GM19324 (cell line): ENCODE results near the gene CHD1L.
"Not testable (repeated sequence)": the region's sequence is repeated elsewhere in the genome, so short reads cannot be mapped to it uniquely, and the experiment has no call there.

Experiments
- ATAC-seq: cut with Tn5 transposase; IDR thresholded peaks from one replicate; pipeline ENCODE4 v1.9.1; 2021; ENCODE audit warnings: mild to moderate bottlenecking, moderate library complexity; ENCODE audit not compliant: unreplicated experiment, low FRiP score

CHD1L gene

DNA sequence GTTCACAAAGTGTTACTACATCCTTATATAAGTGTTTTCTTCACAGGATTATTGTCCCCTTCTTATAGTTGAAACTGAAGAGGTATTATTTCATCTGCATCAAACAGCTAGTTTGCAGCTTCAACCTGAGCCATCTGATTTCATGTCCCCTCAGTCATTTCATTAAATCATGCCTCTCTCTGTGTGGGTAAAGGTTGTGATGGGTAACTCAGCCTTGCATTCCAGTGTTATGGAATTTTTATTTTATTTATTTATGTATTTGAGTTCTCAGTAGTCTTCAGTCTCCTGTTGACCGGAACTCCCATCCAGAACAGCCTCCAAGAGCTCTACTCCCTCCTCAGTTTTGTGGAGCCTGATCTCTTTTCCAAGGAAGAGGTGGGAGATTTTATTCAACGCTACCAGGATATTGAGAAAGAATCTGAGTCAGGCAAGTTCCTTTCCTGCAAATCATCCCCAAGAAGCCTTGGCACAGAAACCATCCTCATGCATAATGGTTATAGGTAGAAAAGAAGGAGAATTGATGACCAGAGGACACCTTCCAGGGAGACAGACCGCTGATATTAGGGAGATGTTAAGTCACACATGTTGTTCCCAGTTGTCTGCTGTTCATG lies 21.8 kb downstream of the CHD1L start:
- no peak for ATAC-seq

- ATAC-seq = no peak
Measured at GRCh38 chr1:147266381-147266780, 23.9 kb downstream of the CHD1L start.

DNA sequence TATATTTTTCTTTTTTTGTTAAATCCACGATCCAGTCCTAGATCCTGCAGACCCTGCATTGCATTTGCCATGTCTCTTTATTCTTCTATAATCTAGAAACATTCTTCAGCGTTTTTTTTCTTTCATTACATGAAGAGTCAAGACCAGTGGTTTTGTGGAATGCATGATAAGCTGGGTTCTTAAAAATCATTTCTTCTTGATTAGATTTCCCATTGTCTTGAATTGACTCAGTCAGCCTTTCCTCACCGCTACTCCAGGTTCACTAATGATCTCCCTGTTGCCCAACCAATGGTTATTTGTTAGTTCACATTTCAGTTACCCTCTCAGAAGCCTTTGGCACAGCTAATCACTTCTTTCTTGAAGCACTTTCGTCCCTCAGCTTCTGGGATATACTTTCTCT lies 25.2 kb downstream of the CHD1L start:
- no peak for ATAC-seq

- no peak for ATAC-seq
Measured at GRCh38 chr1:147270721-147271120, 28.2 kb downstream of the CHD1L start.

- ATAC-seq = no peak
Measured at GRCh38 chr1:147272042-147272441, 29.6 kb downstream of the CHD1L start.

DNA sequence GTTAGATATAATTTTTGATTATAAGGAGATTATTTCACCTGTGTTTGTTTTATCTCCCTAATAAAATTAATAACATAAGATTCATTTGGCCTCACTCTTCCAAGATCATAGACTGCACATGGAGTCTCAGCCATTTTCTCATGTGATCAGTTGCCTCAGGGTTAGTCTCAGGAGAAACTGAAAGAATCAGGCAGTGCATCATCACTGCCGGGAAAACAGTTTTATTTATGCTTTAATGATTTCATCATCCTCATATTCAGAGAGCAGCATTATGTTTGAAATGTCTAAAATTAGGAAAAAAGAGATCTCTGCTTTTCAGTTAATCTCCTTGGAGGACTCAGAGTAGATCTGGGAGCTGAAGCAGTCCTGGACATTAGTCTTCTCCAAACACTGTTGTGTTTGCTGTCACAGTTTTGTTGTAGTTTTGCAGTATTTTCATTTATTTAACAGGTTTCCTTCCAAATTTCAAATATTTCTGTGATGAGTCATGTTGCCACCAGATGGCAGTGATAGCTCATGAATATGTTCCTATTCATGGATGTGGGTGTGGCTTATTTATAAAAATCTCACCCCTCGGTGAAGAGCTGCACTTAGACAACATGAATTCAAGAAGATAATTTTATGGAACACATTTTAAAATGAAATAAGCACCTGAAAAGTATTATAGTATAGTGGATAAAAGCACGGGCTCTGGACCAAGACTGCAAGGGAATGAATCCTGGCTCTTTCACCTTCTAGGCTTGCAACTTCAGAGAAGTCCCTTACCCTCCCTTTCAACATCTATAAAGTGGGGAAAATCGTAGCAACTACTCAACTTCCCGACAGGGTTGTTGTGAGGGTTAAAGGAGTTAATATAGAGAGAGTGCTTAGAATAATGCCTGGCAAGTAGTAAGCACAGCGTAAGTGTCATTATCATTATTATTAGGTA lies 31.2 kb downstream of the CHD1L start:
- no peak for ATAC-seq

DNA sequence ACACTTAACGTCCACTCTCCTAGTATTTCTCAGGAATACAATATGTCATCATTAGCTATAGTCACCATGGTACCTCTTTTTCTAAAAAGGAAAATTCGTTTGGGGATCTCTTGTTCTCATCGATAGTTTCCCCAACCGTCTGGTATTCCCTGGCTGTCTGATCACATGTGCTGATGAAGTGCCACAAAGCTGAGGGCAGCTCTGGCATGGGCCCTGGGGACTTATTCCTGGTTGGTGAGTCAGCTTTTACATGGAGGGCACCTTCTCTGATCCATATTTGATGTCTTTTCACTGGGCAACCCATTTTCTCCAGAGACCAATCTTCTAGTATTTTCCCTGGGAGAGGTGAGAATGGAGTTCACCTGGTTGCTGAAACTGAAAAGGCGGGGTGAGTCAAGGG lies 39.5 kb downstream of the CHD1L start:
- no peak for ATAC-seq

- ATAC-seq = no peak
Measured at GRCh38 chr1:147283011-147283410, 40.5 kb downstream of the CHD1L start.

- ATAC-seq = no peak
Measured at GRCh38 chr1:147287133-147287865, 44.8 kb downstream of the CHD1L start.

GRCh38 chr1:147292012-147292411 lies 49.5 kb downstream of the CHD1L start:
- no peak for ATAC-seq

DNA sequence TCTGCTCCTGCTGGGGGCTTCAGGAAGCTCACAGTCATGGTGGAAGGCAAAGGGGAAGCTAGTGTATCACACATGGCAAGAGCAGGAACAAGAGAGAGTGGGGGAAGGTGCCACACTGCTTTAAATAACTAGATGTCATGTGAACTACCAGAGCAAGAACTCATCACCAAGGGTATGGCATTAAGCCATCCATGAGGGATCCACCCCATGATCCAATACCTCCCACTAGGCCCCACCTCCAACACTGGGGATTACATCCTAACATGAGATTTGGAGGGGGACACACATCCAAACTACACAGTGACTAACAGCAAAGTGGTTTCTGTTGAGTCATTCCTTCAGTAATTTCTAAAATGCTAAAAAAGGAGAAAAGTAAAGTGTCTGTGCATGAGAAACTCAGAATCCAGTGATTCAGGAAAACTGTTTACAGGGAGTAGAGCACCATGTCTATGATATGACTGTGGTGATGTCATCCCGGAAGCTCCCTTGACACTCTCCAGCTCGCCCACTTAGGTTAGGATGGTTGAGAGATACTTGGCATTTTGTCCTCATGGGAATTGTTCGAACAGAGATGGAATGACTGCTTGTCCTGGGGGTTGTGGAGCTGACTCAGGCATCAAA lies 50.3 kb downstream of the CHD1L start:
- ATAC-seq = no peak

DNA sequence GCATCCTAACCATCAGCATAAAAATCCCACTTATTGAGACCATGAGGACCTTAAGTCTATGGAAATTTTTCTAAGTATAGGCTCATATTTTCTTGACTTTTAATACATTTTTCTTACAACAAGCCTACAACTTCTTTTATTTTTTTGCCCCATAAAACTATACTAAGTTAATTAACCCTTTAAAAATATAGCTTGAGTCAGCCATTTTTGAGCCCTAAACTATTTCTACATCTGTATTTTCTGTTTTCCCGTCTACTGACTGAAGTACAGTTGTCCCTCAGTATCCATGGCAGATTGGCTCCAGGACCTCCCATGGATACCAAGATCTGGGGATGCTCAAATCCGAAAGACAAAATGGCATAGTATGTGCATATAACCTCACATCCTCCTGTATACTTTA lies 55.0 kb downstream of the CHD1L start:
- ATAC-seq = no peak

DNA sequence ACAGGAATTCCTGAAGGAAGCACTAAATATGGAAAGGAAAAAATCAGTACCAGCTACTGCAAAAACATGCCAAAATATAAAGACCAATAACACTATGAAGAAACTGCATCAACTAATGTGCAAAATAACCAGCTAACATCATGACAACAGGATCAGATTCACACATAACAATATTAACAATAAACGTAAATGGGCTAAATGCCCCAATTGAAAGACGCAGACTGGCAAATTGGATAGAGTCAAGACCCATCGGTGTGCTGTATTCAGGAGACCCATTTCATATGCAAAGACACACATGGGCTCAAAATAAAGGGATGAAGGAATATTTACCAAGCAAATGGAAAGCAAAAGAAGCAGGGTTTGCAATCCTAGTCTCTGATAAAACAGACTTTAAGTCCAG lies 63.3 kb downstream of the CHD1L start:
- ATAC-seq = not testable (repeated sequence)

DNA sequence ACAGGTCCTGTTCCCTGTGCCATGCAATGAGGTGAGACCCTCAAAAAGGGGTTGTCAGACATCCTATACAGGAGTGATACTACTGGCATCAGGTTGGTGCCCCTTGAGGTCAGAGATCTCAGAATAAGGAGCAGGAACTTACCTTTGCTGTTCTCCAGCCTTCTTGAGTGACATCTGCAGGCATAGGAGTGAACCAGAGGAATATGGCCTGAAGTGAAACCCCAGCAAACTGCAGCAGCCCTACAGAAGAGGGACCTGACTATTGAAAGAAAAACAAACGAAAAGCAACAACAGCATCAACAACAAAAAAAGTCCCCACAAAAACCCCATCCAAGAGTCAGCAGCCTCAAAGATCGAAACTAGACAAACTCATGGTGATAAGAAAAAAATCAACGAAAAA lies 74.5 kb downstream of the CHD1L start:
- ATAC-seq = no peak

DNA sequence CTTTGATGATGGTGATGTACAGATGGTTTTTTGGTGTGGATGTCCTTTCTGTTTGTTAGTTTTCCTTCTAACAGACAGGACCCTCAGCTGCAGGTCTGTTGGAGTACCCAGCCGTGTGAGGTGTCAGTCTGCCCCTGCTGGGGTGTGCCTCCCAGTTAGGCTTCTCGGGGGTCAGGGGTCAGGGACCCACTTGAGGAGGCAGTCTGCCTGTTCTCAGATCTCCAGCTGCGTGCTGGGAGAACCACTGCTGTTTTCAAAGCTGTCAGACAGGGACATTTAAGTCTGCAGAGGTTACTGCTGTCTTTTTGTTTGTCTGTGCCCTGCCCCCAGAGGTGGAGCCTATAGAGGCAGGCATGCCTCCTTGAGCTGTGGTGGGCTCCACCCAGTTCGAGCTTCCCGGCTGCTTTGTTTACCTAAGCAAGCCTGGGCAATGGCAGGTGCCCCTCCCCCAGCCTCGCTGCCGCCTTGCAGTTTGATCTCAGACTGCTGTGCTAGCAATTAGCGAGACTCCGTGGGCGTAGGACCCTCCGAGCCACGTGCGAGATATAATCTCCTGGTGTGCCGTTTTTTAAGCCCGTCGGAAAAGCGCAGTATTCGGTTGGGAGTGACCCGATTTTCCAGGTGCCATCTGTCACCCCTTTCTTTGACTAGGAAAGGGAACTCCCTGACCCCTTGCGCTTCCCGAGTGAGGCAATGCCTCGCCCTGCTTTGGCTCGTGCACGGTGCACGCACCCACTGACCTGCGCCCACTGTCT lies 84.6 kb downstream of the CHD1L start:
- ATAC-seq = not testable (repeated sequence)

DNA sequence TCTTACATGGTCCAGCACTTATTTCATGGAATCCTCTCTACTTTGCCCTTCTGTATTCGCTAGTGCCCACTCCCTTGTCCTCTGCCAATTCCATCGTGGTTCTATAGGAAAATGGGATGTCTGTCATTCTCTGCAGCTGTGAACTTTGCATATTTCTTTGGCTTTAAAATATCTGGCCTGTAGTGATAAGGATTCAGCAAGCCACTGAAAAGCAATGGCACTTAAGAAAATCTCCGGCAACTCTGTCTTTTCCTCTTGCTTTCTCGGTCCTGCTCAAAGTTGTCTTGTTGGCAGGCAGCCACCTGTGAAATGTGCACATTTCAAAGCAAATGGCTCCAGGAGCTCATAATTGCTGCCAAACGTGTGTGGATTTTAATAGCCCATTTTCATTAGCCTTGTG lies 91.8 kb downstream of the CHD1L start:
- no peak for ATAC-seq

DNA sequence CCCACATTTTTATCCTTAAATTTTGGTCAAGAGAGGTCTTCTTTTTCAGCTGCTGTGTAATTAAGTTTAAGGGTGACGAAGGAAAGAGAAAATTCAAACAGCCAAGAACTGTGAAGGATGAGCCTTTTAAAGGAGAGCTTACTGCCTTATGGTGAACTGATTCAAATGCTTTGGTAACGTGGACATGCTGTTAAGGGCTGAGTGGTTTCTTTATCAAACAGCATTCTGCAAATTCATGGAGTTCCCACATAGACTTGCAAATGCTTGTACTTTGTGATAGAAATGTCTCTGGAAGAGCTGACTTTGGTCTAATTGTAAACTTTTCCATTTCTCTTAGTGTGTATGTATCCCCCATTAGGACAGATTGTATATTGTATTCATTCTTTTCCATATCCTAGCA lies 93.8 kb downstream of the CHD1L start:
- ATAC-seq = no peak

DNA sequence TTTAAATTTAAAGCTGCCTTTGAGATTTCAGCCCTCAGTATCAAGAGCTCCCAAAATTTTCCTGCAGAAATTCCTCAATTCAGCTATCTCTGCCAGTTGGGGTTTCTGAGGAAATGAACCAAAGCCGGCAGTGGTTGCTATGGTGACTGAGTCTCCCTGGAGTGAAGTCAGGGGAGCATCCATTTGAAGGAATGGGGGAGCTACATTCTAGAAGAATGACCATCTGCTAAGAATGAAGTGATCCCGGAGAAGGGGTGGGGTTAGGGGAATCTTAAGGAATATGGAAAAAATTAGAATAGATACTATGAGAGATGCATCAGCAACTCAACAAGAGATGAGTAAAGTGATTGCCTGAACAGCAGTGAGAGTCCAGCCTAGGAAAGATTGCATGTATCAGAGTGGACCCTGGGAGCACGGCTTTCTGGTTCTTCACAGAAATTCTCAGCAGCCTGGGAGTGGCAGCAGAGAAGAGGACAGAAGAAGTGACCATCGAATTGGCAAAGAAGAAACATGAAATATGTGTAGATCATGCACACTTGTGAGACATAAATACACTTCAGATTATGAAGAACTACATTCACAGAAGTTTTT lies 94.7 kb downstream of the CHD1L start:
- ATAC-seq = no peak

- no peak for ATAC-seq
Measured at GRCh38 chr1:147338571-147338970, 96.1 kb downstream of the CHD1L start.

DNA sequence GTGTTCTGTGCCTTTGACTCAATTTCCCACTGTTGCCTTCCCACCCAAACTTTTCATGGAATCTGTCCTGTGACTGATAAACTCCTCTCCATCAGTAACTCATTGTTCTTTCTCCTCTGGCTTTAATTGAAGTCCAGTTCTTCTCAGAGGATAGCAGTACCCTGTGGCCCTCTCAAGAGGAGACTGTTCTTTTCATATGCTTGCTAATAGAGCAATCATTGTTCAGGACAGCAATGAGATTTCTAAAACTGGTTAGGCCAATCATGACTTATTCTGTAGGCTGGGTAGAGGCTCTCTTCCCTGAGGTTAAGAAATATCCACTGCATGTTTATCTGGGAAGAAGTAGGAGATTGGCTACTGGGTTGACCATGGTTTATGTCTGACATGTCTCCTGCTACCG lies 98.8 kb downstream of the CHD1L start:
- no peak for ATAC-seq
